H9 (cell line): ENCODE measurements around the gene CFAP141. TPM values are rescaled to one million over a fixed set of nuclear protein-coding genes. Genes with fewer than 3 reads are reported as not detected.
A peak's percentile ranks its signal among the peaks of the same experiment; 100 is the strongest.

Source experiments
- DNase-seq: peaks from one replicate; pipeline ENCODE4 v3.0.0-alpha.2; 2017
- H2AFZ ChIP-seq: one replicate; pipeline ENCODE4 v1.6.1; 2013; ENCODE audit warnings: mild to moderate bottlenecking, low read length, control low read depth, moderate library complexity
- H2AK5ac ChIP-seq: 2 replicates; pipeline ENCODE4 v1.6.1; 2013; ENCODE audit warnings: low read length, control low read depth, mixed read lengths; ENCODE audit not compliant: insufficient read length
- H2BK120ac ChIP-seq: one replicate; pipeline ENCODE4 v1.6.1; 2013; ENCODE audit warnings: low read depth, mild to moderate bottlenecking, low read length, control low read depth, inconsistent platforms; ENCODE audit not compliant: poor library complexity, severe bottlenecking
- H2BK12ac ChIP-seq: 2 replicates; pipeline ENCODE4 v1.6.1; 2013; ENCODE audit warnings: low read length, control low read depth, mixed read lengths, low read depth; ENCODE audit not compliant: insufficient read length
- H2BK15ac ChIP-seq: 2 replicates; pipeline ENCODE4 v1.6.1; 2013; ENCODE audit warnings: low read depth, low read length, control low read depth
- H2BK20ac ChIP-seq: one replicate; pipeline ENCODE4 v1.6.1; 2013; ENCODE audit warnings: low read depth, mild to moderate bottlenecking, low read length, control low read depth, inconsistent platforms; ENCODE audit not compliant: poor library complexity, severe bottlenecking
- H2BK5ac ChIP-seq: 2 replicates; pipeline ENCODE4 v1.6.1; 2013; ENCODE audit warnings: low read length, control low read depth, mixed read lengths; ENCODE audit not compliant: insufficient read length
- H3K14ac ChIP-seq: 2 replicates; pipeline ENCODE4 v1.6.1; 2013; ENCODE audit warnings: low read length, control low read depth; ENCODE audit not compliant: insufficient read depth
- H3K18ac ChIP-seq: 2 replicates; pipeline ENCODE4 v1.6.1; 2013; ENCODE audit warnings: low read depth, mild to moderate bottlenecking, mixed read lengths, low read length, control low read depth; ENCODE audit not compliant: insufficient read length
- H3K23ac ChIP-seq: 2 replicates; pipeline ENCODE4 v1.6.1; 2013; ENCODE audit warnings: low read length, control low read depth, mixed read lengths, low read depth; ENCODE audit not compliant: insufficient read length
- H3K23me2 ChIP-seq: 2 replicates; pipeline ENCODE4 v1.6.1; 2013; ENCODE audit warnings: low read depth, mild to moderate bottlenecking, mixed read lengths, low read length, control low read depth; ENCODE audit not compliant: insufficient read length, poor library complexity, severe bottlenecking
- H3K27ac ChIP-seq: 2 replicates; pipeline ENCODE4 v1.5.1; 2013; ENCODE audit warnings: low read length, control low read depth, mixed read lengths, low read depth; ENCODE audit not compliant: insufficient read length
- H3K27me3 ChIP-seq: 2 replicates; pipeline ENCODE4 v1.6.1; 2013; ENCODE audit warnings: low read length, control low read depth, inconsistent platforms; ENCODE audit not compliant: insufficient read depth
- H3K4ac ChIP-seq: 2 replicates; pipeline ENCODE4 v1.6.1; 2013; ENCODE audit warnings: low read depth, mild to moderate bottlenecking, control low read depth, inconsistent platforms, low read length, moderate library complexity
- H3K4me1 ChIP-seq: 2 replicates; pipeline ENCODE4 v1.6.1; 2013; ENCODE audit warnings: low read length, control low read depth, inconsistent platforms; ENCODE audit not compliant: insufficient read depth
- H3K4me2 ChIP-seq: 2 replicates; pipeline ENCODE4 v1.6.1; 2013; ENCODE audit warnings: low read length, control low read depth, mixed read lengths; ENCODE audit not compliant: insufficient read length, insufficient read depth
- H3K56ac ChIP-seq: 2 replicates; pipeline ENCODE4 v1.6.1; 2013; ENCODE audit warnings: low read depth, mild to moderate bottlenecking, mixed read lengths, low read length, control low read depth; ENCODE audit not compliant: insufficient read length
- H3K79me1 ChIP-seq: 2 replicates; pipeline ENCODE4 v1.6.1; 2013; ENCODE audit warnings: low read depth, mild to moderate bottlenecking, moderate library complexity, low read length, control low read depth, inconsistent platforms; ENCODE audit not compliant: insufficient read depth, poor library complexity, severe bottlenecking
- H3K79me2 ChIP-seq: 2 replicates; pipeline ENCODE4 v1.6.1; 2013; ENCODE audit warnings: low read length, control low read depth, inconsistent platforms; ENCODE audit not compliant: insufficient read depth
- H3K9ac ChIP-seq: 2 replicates; pipeline ENCODE4 v1.6.1; 2013; ENCODE audit warnings: low read length, control low read depth, mixed read lengths; ENCODE audit not compliant: insufficient read length; ENCODE audit errors: extremely low read depth
- H3K9me3 ChIP-seq: one replicate; pipeline ENCODE4 v1.6.1; 2013; ENCODE audit warnings: low read depth, low read length, inconsistent platforms; ENCODE audit not compliant: control insufficient read depth
- H3T11ph ChIP-seq: one replicate; pipeline ENCODE4 v1.6.1; 2013; ENCODE audit warnings: mild to moderate bottlenecking, low read length, control low read depth, inconsistent platforms
- H4K20me1 ChIP-seq: one replicate; pipeline ENCODE4 v1.6.1; 2013; ENCODE audit not compliant: control insufficient read depth, insufficient read length, insufficient read depth
- H4K5ac ChIP-seq: 2 replicates; pipeline ENCODE4 v1.6.1; 2013; ENCODE audit warnings: low read depth, mild to moderate bottlenecking, mixed read lengths, low read length, control low read depth; ENCODE audit not compliant: insufficient read length
- H4K8ac ChIP-seq: replicated peaks from 2 replicates; pipeline ENCODE4 v1.6.1; 2013; ENCODE audit warnings: low read length, control low read depth, mixed read lengths, low read depth; ENCODE audit not compliant: insufficient read length
- H4K91ac ChIP-seq: 2 replicates; pipeline ENCODE4 v1.6.1; 2013; ENCODE audit warnings: low read depth, mild to moderate bottlenecking, moderate library complexity, mixed read lengths, low read length, control low read depth; ENCODE audit not compliant: insufficient read length
- H3K27ac Mint-ChIP-seq, 3 experiments: 2 replicates in 2 of 3; 3 replicates in 1 of 3; pipeline ENCODE4 v1.8.0; 2020 to 2021; ENCODE audit warnings: mixed read lengths in 3 of 3, mild to moderate bottlenecking in 1 of 3, moderate library complexity in 1 of 3
- H3K27me3 Mint-ChIP-seq: 2 replicates; pipeline ENCODE4 v1.8.0; 2021; ENCODE audit warnings: low read depth, mild to moderate bottlenecking, moderate library complexity, mixed read lengths
- H3K36me3 Mint-ChIP-seq, 3 experiments: 2 replicates in 2 of 3; 3 replicates in 1 of 3; pipeline ENCODE4 v1.8.0; 2020 to 2021; ENCODE audit warnings: low read depth in 3 of 3, mixed read lengths in 3 of 3; ENCODE audit not compliant: insufficient read depth in 1 of 3
- H3K4me1 Mint-ChIP-seq, 2 experiments: 2 replicates each; pipeline ENCODE4 v1.8.0; 2020; ENCODE audit warnings: mixed read lengths in 2 of 2
- H3K4me3 Mint-ChIP-seq, 2 experiments: 2 replicates in 1 of 2; 3 replicates in 1 of 2; pipeline ENCODE4 v1.8.0; 2020 to 2021; ENCODE audit warnings: mild to moderate bottlenecking in 2 of 2, mixed read lengths in 2 of 2, moderate library complexity in 1 of 2
- H3K9me3 Mint-ChIP-seq, 2 experiments: 2 replicates in 1 of 2; 3 replicates in 1 of 2; pipeline ENCODE4 v1.8.0; 2020; ENCODE audit warnings: mild to moderate bottlenecking in 2 of 2, mixed read lengths in 2 of 2, moderate library complexity in 1 of 2
- WGBS: extraction: QIAGEN DNeasy Blood & Tissue Kit; methylation state at CpG from one replicate; pipeline ENCODE4 v1.1.7; 2013; ENCODE audit warnings: missing lambda C conversion rate, low lambda C conversion rate, mixed read lengths; ENCODE audit not compliant: insufficient read length; ENCODE audit errors: extremely low coverage; 5-methylcytosine and 5-hydroxymethylcytosine counted together
- total RNA-seq: library from RNA; stranded (reverse); gene quantifications from 2 replicates; pipeline ENCODE4 v1.2.1, GENCODE V29; 2021
- TF ChIP-seq, protein P1 (sequence below): fragments of 200-600 bp; sonication (generic); conservative IDR thresholded peaks from 3 replicates; pipeline ENCODE4 v1.8.0; 2021; ENCODE audit warnings: antibody characterized with exemption, mild to moderate bottlenecking

Gene CFAP141
- total RNA-seq, 1 experiment from 2014 or later: not detected

DNA sequence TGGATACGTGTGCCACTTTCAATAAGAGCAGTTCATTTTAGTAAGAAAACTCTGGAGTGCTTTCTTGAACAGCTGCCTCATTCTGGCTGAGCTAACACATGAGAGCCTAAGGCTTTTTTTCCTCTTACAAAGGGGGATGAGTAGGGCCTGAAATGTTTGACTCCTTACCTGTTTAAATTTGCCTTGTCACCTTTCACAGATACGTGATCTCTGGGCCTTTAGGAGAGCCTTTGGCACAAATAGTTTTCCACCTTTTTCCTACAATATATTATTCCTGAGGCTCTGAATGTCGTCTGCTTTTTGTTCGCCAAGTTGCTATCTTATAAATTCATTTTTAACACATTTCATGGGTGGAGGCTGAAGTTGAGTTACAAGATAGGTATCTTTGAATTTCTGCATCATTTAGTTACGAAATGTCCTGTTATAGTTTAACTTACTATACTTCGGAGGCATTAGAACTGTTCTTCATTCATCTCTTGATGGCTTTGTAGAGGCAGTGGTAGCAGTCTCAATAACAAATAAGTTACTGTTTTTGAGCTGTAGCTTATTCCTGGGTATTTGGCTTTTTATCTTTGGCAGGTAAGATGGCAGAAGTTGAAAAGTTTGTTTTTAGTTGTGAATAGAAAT, 31.9 kb upstream of the CFAP141 start:
- H3K27ac ChIP-seq: no peak overlapping the region

More for the DNA sequence above, 31.9 kb upstream of the CFAP141 start:
- Histone ChIP-seq H3K4me1 (no peaks in the 10 kb centered on the region; the same call in 1 of the 2 replicates), H2AFZ (no peak overlapping the region), H4K91ac (no peak overlapping the region), H3K23me2 (no peaks in the 10 kb centered on the region), H3K23ac (no peak overlapping the region), H3K14ac (no peak overlapping the region), H2BK20ac (no peak overlapping the region), H2BK5ac (no peak overlapping the region), H2BK12ac (no peak overlapping the region), H2AK5ac (no peak overlapping the region), H3K79me1 (peaks cover 5% of the 10 kb centered on the region), H3K9me3 (no peaks in the 10 kb centered on the region), H3K4me2 (no peak overlapping the region), H3K27me3 (no peaks in the 10 kb centered on the region), H3K79me2 (peaks cover 6% of the 10 kb centered on the region; the same call in 1 of the 2 replicates), H3T11ph (no peak overlapping the region), H3K56ac (no peak overlapping the region), H2BK15ac (no peak overlapping the region), H4K20me1 (no peaks in the 10 kb centered on the region), H3K4ac (no peak overlapping the region), H4K8ac (no peak overlapping the region), H3K18ac (no peak overlapping the region), H3K9ac (no peak overlapping the region), H4K5ac (no peak overlapping the region), H2BK120ac (no peak overlapping the region)
- Mint-ChIP-seq H3K36me3 (peaks cover 57 to 90% (median 90%) of the 10 kb centered on the region in 3 experiments; a peak in 6 of 7 replicates), H3K27ac (peak overlapping the region in 1 of 3 experiments; percentile 34; a peak in 1 of 7 replicates), H3K9me3 (no peaks in the 10 kb centered on the region), H3K27me3 (no peaks in the 10 kb centered on the region), H3K4me1 (no peaks in the 10 kb centered on the region), H3K4me3 (no peak overlapping the region)
- WGBS: no CpG with 5 or more reads among the region's 6 CpGs
- DNase-seq: no peak
- TF ChIP-seq, protein P1, sequence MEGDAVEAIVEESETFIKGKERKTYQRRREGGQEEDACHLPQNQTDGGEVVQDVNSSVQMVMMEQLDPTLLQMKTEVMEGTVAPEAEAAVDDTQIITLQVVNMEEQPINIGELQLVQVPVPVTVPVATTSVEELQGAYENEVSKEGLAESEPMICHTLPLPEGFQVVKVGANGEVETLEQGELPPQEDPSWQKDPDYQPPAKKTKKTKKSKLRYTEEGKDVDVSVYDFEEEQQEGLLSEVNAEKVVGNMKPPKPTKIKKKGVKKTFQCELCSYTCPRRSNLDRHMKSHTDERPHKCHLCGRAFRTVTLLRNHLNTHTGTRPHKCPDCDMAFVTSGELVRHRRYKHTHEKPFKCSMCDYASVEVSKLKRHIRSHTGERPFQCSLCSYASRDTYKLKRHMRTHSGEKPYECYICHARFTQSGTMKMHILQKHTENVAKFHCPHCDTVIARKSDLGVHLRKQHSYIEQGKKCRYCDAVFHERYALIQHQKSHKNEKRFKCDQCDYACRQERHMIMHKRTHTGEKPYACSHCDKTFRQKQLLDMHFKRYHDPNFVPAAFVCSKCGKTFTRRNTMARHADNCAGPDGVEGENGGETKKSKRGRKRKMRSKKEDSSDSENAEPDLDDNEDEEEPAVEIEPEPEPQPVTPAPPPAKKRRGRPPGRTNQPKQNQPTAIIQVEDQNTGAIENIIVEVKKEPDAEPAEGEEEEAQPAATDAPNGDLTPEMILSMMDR: no peak
